H1 (cell line): ENCODE data around the gene SDSL.

Experiments
- CHD2 ChIP-seq: IDR thresholded peaks from 2 replicates; pipeline ENCODE4 v1.6.1; 2012; ENCODE audit warnings: low read length, improper control_type of control experiment
- EZH2 ChIP-seq: fragments of 200-600 bp; sonication (generic); IDR thresholded peaks from 2 replicates; pipeline ENCODE4 v1.7.1; 2012; ENCODE audit warnings: low read depth, mild to moderate bottlenecking, moderate library complexity, low read length, inconsistent platforms; ENCODE audit not compliant: severe bottlenecking
- FOSL1 ChIP-seq: IDR thresholded peaks from 2 replicates; pipeline ENCODE4 v1.6.1; 2011; ENCODE audit warnings: mild to moderate bottlenecking, low read depth, low read length, moderate library complexity; ENCODE audit not compliant: insufficient read depth
- POLR2A ChIP-seq, 2 experiments: IDR thresholded peaks; 1 replicate in 1 of 2; 2 replicates in 1 of 2; pipeline ENCODE4 v1.6.1; 2011; ENCODE audit warnings: low read depth in 2 of 2, low read length in 2 of 2, mild to moderate bottlenecking in 2 of 2; ENCODE audit errors: control extremely low read depth in 1 of 2
- SP1 ChIP-seq: IDR thresholded peaks from 2 replicates; pipeline ENCODE4 v1.6.1; 2011; ENCODE audit warnings: low read depth, low read length
- SP4 ChIP-seq: IDR thresholded peaks from 2 replicates; pipeline ENCODE4 v1.6.1; 2012; ENCODE audit warnings: low read length, inconsistent platforms
- TF ChIP-seq, protein P1 (sequence below): IDR thresholded peaks from 2 replicates; pipeline ENCODE4 v1.6.1; 2011; ENCODE audit warnings: low read depth, mild to moderate bottlenecking, low read length; ENCODE audit not compliant: insufficient read depth
- TF ChIP-seq, protein P2 (sequence below), 3 experiments: IDR thresholded peaks; 1 replicate in 2 of 3; 2 replicates in 1 of 3; pipeline versions ENCODE4 v1.5.1 to v1.6.1; 2011; ENCODE audit warnings: low read length in 3 of 3, mild to moderate bottlenecking in 3 of 3, inconsistent platforms in 2 of 3, low read depth in 1 of 3, moderate library complexity in 1 of 3; ENCODE audit not compliant: insufficient read depth in 1 of 3; ENCODE audit errors: control extremely low read depth in 1 of 3

- TF ChIP-seq, protein P1, sequence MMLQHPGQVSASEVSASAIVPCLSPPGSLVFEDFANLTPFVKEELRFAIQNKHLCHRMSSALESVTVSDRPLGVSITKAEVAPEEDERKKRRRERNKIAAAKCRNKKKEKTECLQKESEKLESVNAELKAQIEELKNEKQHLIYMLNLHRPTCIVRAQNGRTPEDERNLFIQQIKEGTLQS = no peak
- TF ChIP-seq SP4 (no peak), POLR2A (IDR thresholded peaks at IDR 0.05; ENCODE audit: control extremely low read depth in 1 of 2, low read depth in 2 of 2, low read length in 2 of 2) (no peak), SP1 (no peak), CHD2 (no peak), EZH2 (no peak), FOSL1 (no peak)
- TF ChIP-seq, protein P2, sequence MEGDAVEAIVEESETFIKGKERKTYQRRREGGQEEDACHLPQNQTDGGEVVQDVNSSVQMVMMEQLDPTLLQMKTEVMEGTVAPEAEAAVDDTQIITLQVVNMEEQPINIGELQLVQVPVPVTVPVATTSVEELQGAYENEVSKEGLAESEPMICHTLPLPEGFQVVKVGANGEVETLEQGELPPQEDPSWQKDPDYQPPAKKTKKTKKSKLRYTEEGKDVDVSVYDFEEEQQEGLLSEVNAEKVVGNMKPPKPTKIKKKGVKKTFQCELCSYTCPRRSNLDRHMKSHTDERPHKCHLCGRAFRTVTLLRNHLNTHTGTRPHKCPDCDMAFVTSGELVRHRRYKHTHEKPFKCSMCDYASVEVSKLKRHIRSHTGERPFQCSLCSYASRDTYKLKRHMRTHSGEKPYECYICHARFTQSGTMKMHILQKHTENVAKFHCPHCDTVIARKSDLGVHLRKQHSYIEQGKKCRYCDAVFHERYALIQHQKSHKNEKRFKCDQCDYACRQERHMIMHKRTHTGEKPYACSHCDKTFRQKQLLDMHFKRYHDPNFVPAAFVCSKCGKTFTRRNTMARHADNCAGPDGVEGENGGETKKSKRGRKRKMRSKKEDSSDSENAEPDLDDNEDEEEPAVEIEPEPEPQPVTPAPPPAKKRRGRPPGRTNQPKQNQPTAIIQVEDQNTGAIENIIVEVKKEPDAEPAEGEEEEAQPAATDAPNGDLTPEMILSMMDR (IDR thresholded peaks at IDR 0.05; ENCODE audit: control extremely low read depth in 1 of 3, insufficient read depth in 1 of 3, low read depth in 1 of 3, low read length in 3 of 3) = no peak
These were observed 48.0 kb downstream of the SDSL start for GRCh38 chr12:113469949-113470743.
